Measurements from ENCODE around the gene SH3RF2. TPM values are rescaled to one million over a fixed set of nuclear protein-coding genes. Genes with fewer than 3 reads are reported as not detected.

SH3RF2 gene
- total RNA-seq, 1 donor from 2014 or later, result not detected

DNA sequence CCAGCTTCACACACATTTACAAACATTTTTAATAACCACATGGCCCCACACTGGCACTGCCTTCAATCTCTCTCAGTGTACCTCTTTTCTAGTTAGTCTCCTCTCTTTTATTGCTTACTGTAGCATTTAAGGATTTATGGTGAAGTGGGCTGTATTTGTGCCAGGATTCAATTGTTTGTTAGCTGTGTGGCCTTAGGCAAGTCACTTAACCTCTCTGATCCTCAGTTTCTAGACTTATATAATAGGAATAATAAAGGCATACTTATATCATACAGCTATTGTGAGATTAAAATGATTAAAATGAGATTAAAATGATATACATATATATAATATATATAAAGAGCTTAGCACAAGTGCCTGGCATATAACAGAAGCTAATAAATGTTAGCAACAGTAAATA, 6.4 kb downstream of the SH3RF2 start:
- Mint-ChIP-seq H3K4me3 (ENCODE audit: unreplicated experiment) (no peak overlapping the region), H3K36me3 (ENCODE audit: unreplicated experiment) (no peaks in the 10 kb centered on the region), H3K9me3 (ENCODE audit: unreplicated experiment) (no peaks in the 10 kb centered on the region), H3K4me1 (ENCODE audit: low read depth, unreplicated experiment) (peaks cover 2% of the 10 kb centered on the region), H3K27ac (ENCODE audit: unreplicated experiment) (no peak overlapping the region), H3K27me3 (ENCODE audit: unreplicated experiment) (no peaks in the 10 kb centered on the region)
- no peak for DNase-seq
- no peak for TF ChIP-seq CTCF (IDR thresholded peaks at IDR 0.05; ENCODE audit: partially characterized antibody, unreplicated experiment)

- no peak for DNase-seq
- TF ChIP-seq CTCF (IDR thresholded peaks at IDR 0.05; ENCODE audit: partially characterized antibody, unreplicated experiment), result no peak
- Mint-ChIP-seq H3K9me3 (ENCODE audit: unreplicated experiment) (no peaks in the 10 kb centered on the region), H3K36me3 (ENCODE audit: unreplicated experiment) (no peaks in the 10 kb centered on the region), H3K4me1 (ENCODE audit: low read depth, unreplicated experiment) (peaks cover 2% of the 10 kb centered on the region), H3K27ac (ENCODE audit: unreplicated experiment) (no peak overlapping the region), H3K4me3 (ENCODE audit: unreplicated experiment) (no peak overlapping the region), H3K27me3 (ENCODE audit: unreplicated experiment) (no peaks in the 10 kb centered on the region)
These were observed 7.3 kb downstream of the SH3RF2 start for GRCh38 chr5:145943674-145944121.

- TF ChIP-seq CTCF (IDR thresholded peaks at IDR 0.05; ENCODE audit: partially characterized antibody, unreplicated experiment), result no peak
- Mint-ChIP-seq H3K4me3 (ENCODE audit: unreplicated experiment) (no peak overlapping the region), H3K27me3 (ENCODE audit: unreplicated experiment) (no peaks in the 10 kb centered on the region), H3K27ac (ENCODE audit: unreplicated experiment) (no peak overlapping the region), H3K9me3 (ENCODE audit: unreplicated experiment) (no peaks in the 10 kb centered on the region), H3K4me1 (ENCODE audit: low read depth, unreplicated experiment) (peaks cover 2% of the 10 kb centered on the region), H3K36me3 (ENCODE audit: unreplicated experiment) (no peaks in the 10 kb centered on the region)
- no peak for DNase-seq
These were observed 8.0 kb downstream of the SH3RF2 start for GRCh38 chr5:145944328-145944727.

DNA sequence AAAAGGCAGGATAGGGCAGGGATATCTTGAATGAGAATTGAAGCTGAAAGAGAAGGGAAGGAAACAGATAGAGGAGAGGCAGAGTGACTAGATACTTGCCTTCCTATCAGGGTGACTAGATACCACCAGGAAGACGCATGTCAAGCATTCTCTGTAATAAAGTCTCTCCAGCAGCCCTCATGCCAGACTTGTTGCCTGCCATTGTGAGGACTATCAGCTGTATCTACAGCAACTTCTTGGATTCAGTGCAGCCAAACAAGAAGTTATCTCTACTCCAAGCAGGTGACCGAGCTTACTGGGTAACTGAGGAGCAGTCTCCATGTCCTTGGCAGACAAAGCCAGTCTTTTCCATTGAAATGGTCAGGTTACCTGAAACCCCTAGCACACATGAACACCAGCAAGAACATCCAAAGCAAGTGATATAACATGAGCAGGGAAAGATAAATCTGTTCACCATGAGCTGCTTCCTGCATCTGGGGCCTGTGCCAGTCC, 9.3 kb downstream of the SH3RF2 start:
- DNase-seq, result no peak
- no peaks in the 10 kb centered on the region for H3K27me3 Mint-ChIP-seq (ENCODE audit: unreplicated experiment)
- no peak overlapping the region for H3K4me3 Mint-ChIP-seq (ENCODE audit: unreplicated experiment)
- no peak for TF ChIP-seq CTCF (IDR thresholded peaks at IDR 0.05; ENCODE audit: partially characterized antibody, unreplicated experiment)
- peaks cover 2% of the 10 kb centered on the region for H3K4me1 Mint-ChIP-seq (ENCODE audit: low read depth, unreplicated experiment)
- no peak overlapping the region for H3K27ac Mint-ChIP-seq (ENCODE audit: unreplicated experiment)
- no peaks in the 10 kb centered on the region for H3K36me3 Mint-ChIP-seq (ENCODE audit: unreplicated experiment)
- H3K9me3 Mint-ChIP-seq (ENCODE audit: unreplicated experiment), result no peaks in the 10 kb centered on the region

- no peak overlapping the region for H3K4me3 Mint-ChIP-seq (ENCODE audit: unreplicated experiment)
- H3K4me1 Mint-ChIP-seq (ENCODE audit: low read depth, unreplicated experiment), result peaks cover 2% of the 10 kb centered on the region
- TF ChIP-seq CTCF (IDR thresholded peaks at IDR 0.05; ENCODE audit: partially characterized antibody, unreplicated experiment), result no peak
- DNase-seq, result no peak
- H3K36me3 Mint-ChIP-seq (ENCODE audit: unreplicated experiment), result no peaks in the 10 kb centered on the region
- H3K27me3 Mint-ChIP-seq (ENCODE audit: unreplicated experiment), result no peaks in the 10 kb centered on the region
- H3K27ac Mint-ChIP-seq (ENCODE audit: unreplicated experiment), result no peak overlapping the region
- H3K9me3 Mint-ChIP-seq (ENCODE audit: unreplicated experiment), result no peaks in the 10 kb centered on the region
These were observed 9.9 kb downstream of the SH3RF2 start for GRCh38 chr5:145946112-145946861.

All from glutamatergic neuron (in vitro differentiated cells).